ENCODE results near the gene SLC7A6.

SLC7A6 gene

DNA sequence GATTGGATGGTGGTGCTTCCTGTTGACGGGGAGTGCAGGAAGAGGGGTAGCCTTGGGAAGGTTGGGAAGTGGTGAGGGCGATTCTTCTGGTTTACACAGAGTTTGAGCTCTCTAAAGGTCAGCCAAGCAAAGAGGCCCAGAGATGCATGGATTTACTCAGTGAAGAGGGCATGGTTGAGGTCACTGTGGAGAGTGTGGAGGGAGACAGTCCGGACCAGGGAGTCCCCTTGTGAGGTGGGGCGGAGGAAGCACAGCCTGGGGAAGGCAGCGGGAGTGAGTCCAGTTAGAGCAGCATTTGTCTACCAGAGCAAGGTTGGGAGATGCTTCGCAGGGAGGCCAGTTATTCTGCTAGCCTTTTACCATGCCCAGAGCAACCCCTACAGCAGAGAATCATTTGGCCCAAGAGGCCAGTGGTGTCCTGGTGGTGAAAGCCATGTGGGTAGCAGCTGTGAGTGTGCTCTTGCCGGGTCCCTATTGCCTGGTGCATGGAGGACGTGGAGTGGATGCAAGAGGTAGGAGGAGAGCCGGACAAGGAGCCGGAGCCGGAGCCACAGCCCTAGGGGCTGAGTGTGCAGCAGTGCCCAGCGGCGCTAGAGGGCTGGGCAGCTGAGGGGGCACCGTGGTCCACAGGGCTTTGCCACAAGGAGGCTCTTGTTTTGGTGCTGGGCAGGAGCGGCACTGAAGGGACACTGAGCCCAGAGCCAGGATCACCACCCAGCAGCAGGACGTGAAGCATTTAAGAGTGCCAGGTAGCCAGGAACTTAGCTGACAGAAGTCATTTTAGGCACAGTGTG, 74.2 kb downstream of the SLC7A6 start:
- Histone ChIP-seq H3K27me3 (ENCODE audit: low read depth, low read length) (no peaks in the 10 kb centered on the region), H4K20me1 (ENCODE audit: insufficient read depth, low read length) (no peaks in the 10 kb centered on the region), H3K9me3 (ENCODE audit: insufficient read depth, low read length) (no peaks in the 10 kb centered on the region), H3K4me2 (ENCODE audit: low read length) (no peak overlapping the region), H3K4me3 (ENCODE audit: low read length) (no peak overlapping the region), H3K27ac (ENCODE audit: low read length) (no peak overlapping the region), H3K79me2 (ENCODE audit: low read length) (no peaks in the 10 kb centered on the region), H2AFZ (ENCODE audit: low read depth, low read length) (no peak overlapping the region), H3K36me3 (replicated peaks; ENCODE audit: low read depth, low read length) (peaks cover 43% of the 10 kb centered on the region), H3K9ac (ENCODE audit: low read length) (no peak overlapping the region), H3K4me1 (ENCODE audit: low read length) (no peaks in the 10 kb centered on the region)
- TF ChIP-seq, protein P1, sequence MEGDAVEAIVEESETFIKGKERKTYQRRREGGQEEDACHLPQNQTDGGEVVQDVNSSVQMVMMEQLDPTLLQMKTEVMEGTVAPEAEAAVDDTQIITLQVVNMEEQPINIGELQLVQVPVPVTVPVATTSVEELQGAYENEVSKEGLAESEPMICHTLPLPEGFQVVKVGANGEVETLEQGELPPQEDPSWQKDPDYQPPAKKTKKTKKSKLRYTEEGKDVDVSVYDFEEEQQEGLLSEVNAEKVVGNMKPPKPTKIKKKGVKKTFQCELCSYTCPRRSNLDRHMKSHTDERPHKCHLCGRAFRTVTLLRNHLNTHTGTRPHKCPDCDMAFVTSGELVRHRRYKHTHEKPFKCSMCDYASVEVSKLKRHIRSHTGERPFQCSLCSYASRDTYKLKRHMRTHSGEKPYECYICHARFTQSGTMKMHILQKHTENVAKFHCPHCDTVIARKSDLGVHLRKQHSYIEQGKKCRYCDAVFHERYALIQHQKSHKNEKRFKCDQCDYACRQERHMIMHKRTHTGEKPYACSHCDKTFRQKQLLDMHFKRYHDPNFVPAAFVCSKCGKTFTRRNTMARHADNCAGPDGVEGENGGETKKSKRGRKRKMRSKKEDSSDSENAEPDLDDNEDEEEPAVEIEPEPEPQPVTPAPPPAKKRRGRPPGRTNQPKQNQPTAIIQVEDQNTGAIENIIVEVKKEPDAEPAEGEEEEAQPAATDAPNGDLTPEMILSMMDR (IDR thresholded peaks at IDR 0.05; ENCODE audit: low read depth, low read length) = no peak
- no peak for TF ChIP-seq EZH2phosphoT487 (IDR thresholded peaks at IDR 0.05; ENCODE audit: low read depth)

DNA sequence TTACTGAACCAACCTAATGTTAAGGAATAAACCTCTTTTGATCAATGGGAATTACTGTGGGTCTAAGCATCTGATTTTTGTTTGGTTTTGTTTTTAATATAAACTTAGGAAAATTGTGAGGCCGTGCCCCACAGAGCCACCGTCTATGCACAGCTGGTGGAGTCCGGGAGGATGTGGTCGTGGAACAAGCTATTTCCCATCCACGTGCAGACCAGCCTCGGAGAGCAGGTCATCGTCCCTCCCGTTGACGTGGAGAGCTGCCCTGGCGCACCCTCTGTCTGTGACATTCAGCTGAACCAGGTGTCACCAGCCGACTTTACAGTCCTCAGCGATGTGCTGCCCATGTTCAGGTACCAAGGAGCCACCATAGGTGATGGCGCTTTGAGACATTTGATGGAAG, 74.9 kb downstream of the SLC7A6 start:
- TF ChIP-seq, protein P1 (IDR thresholded peaks at IDR 0.05; ENCODE audit: low read depth, low read length) = no peak
- no peak for TF ChIP-seq EZH2phosphoT487 (IDR thresholded peaks at IDR 0.05; ENCODE audit: low read depth)
- H3K4me2 ChIP-seq (ENCODE audit: low read length) = no peak overlapping the region
- no peak overlapping the region for H2AFZ ChIP-seq (ENCODE audit: low read depth, low read length)
- no peaks in the 10 kb centered on the region for H3K9me3 ChIP-seq (ENCODE audit: insufficient read depth, low read length)
- H4K20me1 ChIP-seq (ENCODE audit: insufficient read depth, low read length) = no peaks in the 10 kb centered on the region
- no peaks in the 10 kb centered on the region for H3K27me3 ChIP-seq (ENCODE audit: low read depth, low read length)
- no peak overlapping the region for H3K9ac ChIP-seq (ENCODE audit: low read length)
- no peaks in the 10 kb centered on the region for H3K79me2 ChIP-seq (ENCODE audit: low read length)
- no peak overlapping the region for H3K27ac ChIP-seq (ENCODE audit: low read length)
- H3K4me3 ChIP-seq (ENCODE audit: low read length) = no peak overlapping the region
- peaks cover 43% of the 10 kb centered on the region for H3K36me3 ChIP-seq (replicated peaks; ENCODE audit: low read depth, low read length)
- H3K4me1 ChIP-seq (ENCODE audit: low read length) = no peaks in the 10 kb centered on the region

DNA sequence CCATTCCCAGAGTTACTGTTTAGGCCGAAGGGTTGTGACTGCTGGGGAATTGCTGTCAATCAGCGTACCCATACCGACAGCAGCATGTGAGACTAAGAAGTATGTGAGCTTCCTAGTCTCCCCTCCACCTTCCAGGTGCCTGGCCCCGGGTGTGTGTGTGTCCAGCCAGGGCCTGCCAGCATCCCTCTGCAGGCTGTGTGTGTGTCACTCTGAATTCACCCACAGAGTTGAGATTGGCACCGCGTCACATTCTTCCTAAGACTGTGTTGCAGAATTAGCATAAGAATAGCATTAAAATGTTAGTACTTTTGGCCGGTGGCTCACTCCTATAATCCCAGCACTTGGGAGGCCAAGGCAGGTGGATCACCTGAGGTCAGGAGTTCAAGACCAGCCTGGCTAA, 78.3 kb downstream of the SLC7A6 start:
- Histone ChIP-seq H3K4me1 (ENCODE audit: low read length) (no peaks in the 10 kb centered on the region), H4K20me1 (ENCODE audit: insufficient read depth, low read length) (no peaks in the 10 kb centered on the region), H3K9ac (ENCODE audit: low read length) (no peak overlapping the region), H3K9me3 (ENCODE audit: insufficient read depth, low read length) (no peaks in the 10 kb centered on the region), H3K36me3 (replicated peaks; ENCODE audit: low read depth, low read length) (peaks cover 53% of the 10 kb centered on the region), H3K4me2 (ENCODE audit: low read length) (no peak overlapping the region), H3K4me3 (ENCODE audit: low read length) (no peak overlapping the region), H3K27ac (ENCODE audit: low read length) (no peak overlapping the region), H2AFZ (ENCODE audit: low read depth, low read length) (no peak overlapping the region), H3K79me2 (ENCODE audit: low read length) (no peaks in the 10 kb centered on the region), H3K27me3 (ENCODE audit: low read depth, low read length) (no peaks in the 10 kb centered on the region)
- no peak for TF ChIP-seq EZH2phosphoT487 (IDR thresholded peaks at IDR 0.05; ENCODE audit: low read depth)
- TF ChIP-seq, protein P1 (IDR thresholded peaks at IDR 0.05; ENCODE audit: low read depth, low read length) = no peak

DNA sequence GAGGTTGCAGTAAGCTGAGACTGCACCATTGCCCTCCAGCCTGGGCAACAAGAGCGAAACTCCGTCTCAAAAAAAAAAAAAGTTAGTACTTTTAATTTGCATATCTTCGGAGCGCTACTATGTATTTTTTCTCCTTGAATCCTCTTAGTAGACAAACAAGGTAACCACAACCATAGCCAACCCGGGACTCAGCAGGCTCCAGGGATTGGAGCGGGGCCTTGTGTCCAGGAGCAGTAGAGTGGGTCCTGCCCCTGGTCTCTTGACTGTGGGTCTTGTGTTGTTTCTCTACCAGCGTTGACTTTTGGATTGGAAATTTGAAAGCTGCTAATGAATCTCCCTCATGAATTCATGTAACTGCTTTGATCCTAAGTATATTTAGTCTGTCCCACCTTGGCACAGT, 78.8 kb downstream of the SLC7A6 start:
- no peak overlapping the region for H2AFZ ChIP-seq (ENCODE audit: low read depth, low read length)
- no peak overlapping the region for H3K4me3 ChIP-seq (ENCODE audit: low read length)
- H3K4me2 ChIP-seq (ENCODE audit: low read length) = no peak overlapping the region
- H3K27me3 ChIP-seq (ENCODE audit: low read depth, low read length) = no peaks in the 10 kb centered on the region
- H3K79me2 ChIP-seq (ENCODE audit: low read length) = no peaks in the 10 kb centered on the region
- H3K27ac ChIP-seq (ENCODE audit: low read length) = no peak overlapping the region
- no peaks in the 10 kb centered on the region for H4K20me1 ChIP-seq (ENCODE audit: insufficient read depth, low read length)
- no peaks in the 10 kb centered on the region for H3K4me1 ChIP-seq (ENCODE audit: low read length)
- no peak overlapping the region for H3K9ac ChIP-seq (ENCODE audit: low read length)
- no peaks in the 10 kb centered on the region for H3K9me3 ChIP-seq (ENCODE audit: insufficient read depth, low read length)
- TF ChIP-seq, protein P1 (IDR thresholded peaks at IDR 0.05; ENCODE audit: low read depth, low read length) = no peak
- no peak for TF ChIP-seq EZH2phosphoT487 (IDR thresholded peaks at IDR 0.05; ENCODE audit: low read depth)
- peaks cover 53% of the 10 kb centered on the region for H3K36me3 ChIP-seq (replicated peaks; ENCODE audit: low read depth, low read length)
